Right atrium auricular region (tissue), 2 donors: ENCODE measurements around the gene PAM16. TPM values are rescaled to one million over a fixed set of nuclear protein-coding genes. Genes with fewer than 3 reads are reported as not detected.

Experiments used
- DNase-seq: peaks from one replicate; pipeline ENCODE4 v3.0.0-alpha.2; 2019; ENCODE audit warnings: low spot score
- H3K27ac ChIP-seq, 2 donors: fragments of 200-600 bp; sonication (generic); 1 replicate in 1 of 2; 2 replicates in 1 of 2; pipeline ENCODE4 v1.5.1; 2016 to 2019
- H3K27me3 ChIP-seq, 2 donors: fragments of 200-600 bp; sonication (generic); one replicate each; pipeline versions ENCODE4 v1.5.1 to v1.6.0; 2017 to 2019
- H3K36me3 ChIP-seq: fragments of 200-600 bp; sonication (generic); one replicate; pipeline ENCODE4 v1.5.1; 2016
- H3K4me1 ChIP-seq, 2 donors: fragments of 200-600 bp; sonication (generic); one replicate each; pipeline versions ENCODE4 v1.5.1 to v1.6.0; 2017 to 2019
- H3K4me3 ChIP-seq, 2 donors: fragments of 200-600 bp; sonication (generic); 1 replicate in 1 of 2; 2 replicates in 1 of 2; pipeline ENCODE4 v1.5.1; 2017 to 2019; ENCODE audit warnings: mild to moderate bottlenecking in 1 of 2, moderate library complexity in 1 of 2
- H3K9me3 ChIP-seq, 2 donors: fragments of 200-600 bp; sonication (generic); one replicate each; pipeline ENCODE4 v1.5.1; 2019
- CTCF ChIP-seq, 2 donors: fragments of 200-600 bp; sonication (generic); IDR thresholded peaks; one replicate each; pipeline ENCODE4 v1.5.1; 2019; ENCODE audit warnings: antibody characterized with exemption in 2 of 2
- total RNA-seq, 2 donors: library from RNA; depleted of rRNA; stranded (reverse); fragments of >200 nt; gene quantifications; one replicate each; pipeline ENCODE4 v1.1.0, GENCODE V29; 2016

Gene PAM16
- total RNA-seq, 2 donors from 2014 or later, result 54.6 to 85.7 TPM

GRCh38 chr16:4316108-4316863, 34.8 kb downstream of the PAM16 start:
- Histone ChIP-seq H3K27me3 (no peaks in the 10 kb centered on the region), H3K4me1 (peaks cover 0 to 68% of the 10 kb centered on the region in 2 donors), H3K4me3 (peak overlapping the region; percentile 70 to 85), H3K9me3 (no peaks in the 10 kb centered on the region), H3K36me3 (no peaks in the 10 kb centered on the region), H3K27ac (peak overlapping the region; percentile 94 to 96)
- DNase-seq, result no peak
- no peak for TF ChIP-seq CTCF (IDR thresholded peaks at IDR 0.05)

GRCh38 chr16:4315186-4316107, 35.7 kb downstream of the PAM16 start, which contains the start of gene GLIS2:
TSS of gene GLIS2 (plus strand) at chr16:4316067. CDS start at chr16:4332281, 16,214 bp downstream.
- TF ChIP-seq CTCF (IDR thresholded peaks at IDR 0.05), result peak in 1 of 2 donors; percentile 8
- Histone ChIP-seq H3K4me3 (peak within 1 kb of the TSS; percentile 70 to 85), H3K9me3 (no peaks in the 10 kb centered on the region), H3K4me1 (peaks cover 0 to 59% of the 10 kb centered on the region in 2 donors), H3K27me3 (no peaks in the 10 kb centered on the region), H3K27ac (peak within 1 kb of the TSS; percentile 94 to 96), H3K36me3 (no peaks in the 10 kb centered on the region)
- no peak for DNase-seq

- H3K4me3 ChIP-seq, result peak overlapping the region; percentile 70 to 85
- DNase-seq, result no peak
- H3K36me3 ChIP-seq, result no peaks in the 10 kb centered on the region
- no peaks in the 10 kb centered on the region for H3K9me3 ChIP-seq
- no peak for TF ChIP-seq CTCF (IDR thresholded peaks at IDR 0.05)
- peaks cover 0 to 57% of the 10 kb centered on the region in 2 donors for H3K4me1 ChIP-seq
- peak overlapping the region; percentile 94 to 96 for H3K27ac ChIP-seq
- H3K27me3 ChIP-seq, result no peaks in the 10 kb centered on the region
Observed at GRCh38 chr16:4314532-4315185, 36.5 kb downstream of the PAM16 start.

GRCh38 chr16:4313563-4314531, 37.3 kb downstream of the PAM16 start:
- no peaks in the 10 kb centered on the region for H3K9me3 ChIP-seq
- no peak for DNase-seq
- no peaks in the 10 kb centered on the region for H3K27me3 ChIP-seq
- TF ChIP-seq CTCF (IDR thresholded peaks at IDR 0.05), result peak; percentile 30 to 78
- H3K4me1 ChIP-seq, result peaks cover 0 to 54% of the 10 kb centered on the region in 2 donors
- H3K36me3 ChIP-seq, result no peaks in the 10 kb centered on the region
- peak overlapping the region in 1 of 2 donors; percentile 96 for H3K27ac ChIP-seq
- peak overlapping the region in 1 of 2 donors; percentile 7 for H3K4me3 ChIP-seq
